ENCODE measurements around the gene LAP3. TPM values are rescaled to one million over a fixed set of nuclear protein-coding genes. Genes with fewer than 3 reads are reported as not detected.

Gene LAP3
- total RNA-seq, 4 donors from 2014 or later = 10.9 to 87.1 (median 50.8) TPM

DNA sequence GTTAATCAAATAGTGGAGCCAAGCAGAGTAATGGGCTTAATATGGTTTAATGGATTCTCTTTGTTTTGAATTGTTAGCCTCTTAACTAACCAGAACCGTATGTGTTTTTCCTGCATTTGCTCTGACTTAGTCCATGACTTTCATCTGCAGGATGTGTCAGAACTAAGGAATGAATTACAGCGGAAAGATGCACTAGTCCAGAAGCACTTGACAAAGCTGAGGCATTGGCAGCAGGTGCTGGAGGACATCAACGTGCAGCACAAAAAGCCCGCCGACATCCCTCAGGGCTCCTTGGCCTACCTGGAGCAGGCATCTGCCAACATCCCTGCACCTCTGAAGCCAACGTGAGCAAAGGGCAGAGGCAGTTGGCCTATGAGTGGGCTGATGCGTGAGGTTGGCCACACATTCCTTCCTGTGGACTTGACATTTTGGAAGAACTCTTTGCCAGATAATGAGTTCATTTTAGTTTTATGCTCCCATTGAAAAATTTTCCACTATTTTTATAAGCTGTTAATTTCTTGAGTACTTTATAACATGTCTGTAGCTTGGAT lies 46.5 kb downstream of the LAP3 start:
- H3K4me1 ChIP-seq = no peaks in the 10 kb centered on the region
- no peaks in the 10 kb centered on the region for H3K27me3 ChIP-seq
- no peaks in the 10 kb centered on the region for H3K36me3 ChIP-seq
- no peaks in the 10 kb centered on the region for H3K9me3 ChIP-seq
- H3K4me3 ChIP-seq = no peak overlapping the region
- intact Hi-C loops (cut with DNase I; ENCODE audit: low total_unique reads) = no loop called here
- TF ChIP-seq, protein P1, sequence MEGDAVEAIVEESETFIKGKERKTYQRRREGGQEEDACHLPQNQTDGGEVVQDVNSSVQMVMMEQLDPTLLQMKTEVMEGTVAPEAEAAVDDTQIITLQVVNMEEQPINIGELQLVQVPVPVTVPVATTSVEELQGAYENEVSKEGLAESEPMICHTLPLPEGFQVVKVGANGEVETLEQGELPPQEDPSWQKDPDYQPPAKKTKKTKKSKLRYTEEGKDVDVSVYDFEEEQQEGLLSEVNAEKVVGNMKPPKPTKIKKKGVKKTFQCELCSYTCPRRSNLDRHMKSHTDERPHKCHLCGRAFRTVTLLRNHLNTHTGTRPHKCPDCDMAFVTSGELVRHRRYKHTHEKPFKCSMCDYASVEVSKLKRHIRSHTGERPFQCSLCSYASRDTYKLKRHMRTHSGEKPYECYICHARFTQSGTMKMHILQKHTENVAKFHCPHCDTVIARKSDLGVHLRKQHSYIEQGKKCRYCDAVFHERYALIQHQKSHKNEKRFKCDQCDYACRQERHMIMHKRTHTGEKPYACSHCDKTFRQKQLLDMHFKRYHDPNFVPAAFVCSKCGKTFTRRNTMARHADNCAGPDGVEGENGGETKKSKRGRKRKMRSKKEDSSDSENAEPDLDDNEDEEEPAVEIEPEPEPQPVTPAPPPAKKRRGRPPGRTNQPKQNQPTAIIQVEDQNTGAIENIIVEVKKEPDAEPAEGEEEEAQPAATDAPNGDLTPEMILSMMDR (IDR thresholded peaks at IDR 0.05) = no peak
- TF ChIP-seq POLR2A (IDR thresholded peaks at IDR 0.05) = no peak
- H3K27ac ChIP-seq = no peak overlapping the region
- DNase-seq = no peak

DNA sequence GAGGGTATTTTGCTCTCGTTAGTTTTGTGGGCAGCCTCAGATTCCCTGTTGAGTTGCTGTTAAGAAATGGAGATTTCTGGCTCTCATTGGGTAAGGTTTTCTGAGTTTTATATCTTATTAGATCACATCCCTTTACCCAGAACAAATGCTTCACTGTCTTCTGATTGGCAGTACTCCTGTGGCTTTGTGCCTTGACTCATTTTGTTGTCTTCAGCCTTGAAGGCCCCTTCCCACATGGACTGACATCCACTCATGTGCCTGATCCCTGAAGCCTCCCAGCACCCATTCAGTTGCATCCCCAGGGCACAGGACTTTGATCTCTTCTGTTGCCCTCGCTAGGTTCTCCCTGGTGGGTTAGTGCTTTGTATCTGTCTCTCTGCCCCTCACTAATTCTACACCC lies 47.8 kb downstream of the LAP3 start:
- Histone ChIP-seq H3K4me3 (no peak overlapping the region), H3K4me1 (no peaks in the 10 kb centered on the region), H3K27ac (no peak overlapping the region), H3K36me3 (no peaks in the 10 kb centered on the region), H3K27me3 (no peaks in the 10 kb centered on the region), H3K9me3 (no peaks in the 10 kb centered on the region)
- TF ChIP-seq POLR2A (IDR thresholded peaks at IDR 0.05) = no peak
- TF ChIP-seq, protein P1 (IDR thresholded peaks at IDR 0.05) = no peak
- no peak for DNase-seq
- intact Hi-C loops (cut with DNase I; ENCODE audit: low total_unique reads) = no loop called here

DNA sequence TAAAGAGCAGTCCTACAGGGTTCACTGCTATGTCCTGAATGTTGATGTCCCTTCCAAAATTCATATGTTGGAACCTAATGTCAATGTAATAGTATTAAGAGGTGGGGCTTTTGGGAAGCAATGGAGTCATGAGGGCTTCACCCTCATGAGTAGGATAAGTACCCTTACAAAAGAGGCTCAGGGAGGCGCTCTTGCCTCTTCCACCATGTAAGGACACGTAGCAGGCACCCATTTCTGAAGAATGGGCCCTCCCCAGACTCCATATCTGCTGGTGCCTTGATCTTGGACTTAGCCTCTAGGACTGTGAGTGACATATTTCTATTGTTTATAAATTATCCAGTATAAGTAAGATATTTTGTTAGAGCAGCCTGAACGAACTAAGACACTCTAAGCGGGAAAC lies 53.2 kb downstream of the LAP3 start:
- Histone ChIP-seq H3K36me3 (no peaks in the 10 kb centered on the region), H3K9me3 (no peaks in the 10 kb centered on the region), H3K27me3 (no peaks in the 10 kb centered on the region), H3K4me1 (no peaks in the 10 kb centered on the region), H3K4me3 (no peak overlapping the region), H3K27ac (no peak overlapping the region)
- intact Hi-C loops (cut with DNase I; ENCODE audit: low total_unique reads) = loop anchor here (10.0 kb wide), 1 partner anchor 75 kb away; no protein-coding TSS in a partner anchor
- TF ChIP-seq POLR2A (IDR thresholded peaks at IDR 0.05) = no peak
- TF ChIP-seq, protein P1 (IDR thresholded peaks at IDR 0.05) = no peak
- DNase-seq = no peak

DNA sequence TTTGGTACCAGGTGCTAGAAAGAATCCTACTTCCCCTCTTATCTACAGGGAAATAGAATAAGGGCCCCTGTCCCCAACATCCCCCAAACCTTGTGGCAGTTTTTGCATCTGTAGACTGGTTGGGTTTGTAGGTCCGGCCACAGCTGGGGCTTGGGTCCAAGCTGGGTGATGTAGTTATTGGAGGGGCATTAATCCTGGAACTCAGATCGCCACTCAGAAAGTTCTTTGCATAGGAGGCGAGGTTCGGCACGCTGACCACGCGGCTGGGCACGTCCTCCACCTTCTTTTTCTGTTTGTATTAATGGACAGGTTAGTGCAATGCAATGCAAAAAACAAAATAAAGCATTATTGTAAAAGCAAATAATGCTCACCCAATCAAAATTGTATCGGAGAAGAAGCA lies 56.6 kb downstream of the LAP3 start:
- Histone ChIP-seq H3K27ac (no peak overlapping the region), H3K36me3 (no peaks in the 10 kb centered on the region), H3K27me3 (no peaks in the 10 kb centered on the region), H3K4me1 (no peaks in the 10 kb centered on the region), H3K9me3 (no peaks in the 10 kb centered on the region), H3K4me3 (no peak overlapping the region)
- intact Hi-C loops (cut with DNase I; ENCODE audit: low total_unique reads) = loop anchor here (10.0 kb wide), 1 partner anchor 79 kb away; no protein-coding TSS in a partner anchor
- no peak for TF ChIP-seq POLR2A (IDR thresholded peaks at IDR 0.05)
- no peak for DNase-seq

DNA sequence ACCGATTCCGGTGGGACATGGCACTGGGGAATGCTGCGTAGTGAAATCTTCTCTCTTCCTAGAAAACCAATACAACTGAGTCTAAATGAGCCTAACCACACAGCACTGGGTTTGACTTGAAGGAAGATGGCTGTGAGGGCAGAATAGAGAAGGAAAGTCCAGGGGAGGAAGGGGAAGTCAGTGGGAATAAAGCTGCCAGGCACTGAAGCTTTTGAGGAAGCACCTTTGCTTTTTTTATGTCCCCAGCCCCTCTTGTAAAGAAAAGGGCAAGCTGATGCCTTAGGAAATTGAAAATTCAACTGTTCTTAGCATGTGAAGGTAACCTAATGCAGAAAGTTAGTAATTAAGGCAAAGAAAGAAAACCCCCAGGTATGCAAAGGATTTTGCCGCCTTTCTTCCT lies 58.1 kb downstream of the LAP3 start:
- Histone ChIP-seq H3K4me3 (no peak overlapping the region), H3K4me1 (no peaks in the 10 kb centered on the region), H3K36me3 (no peaks in the 10 kb centered on the region), H3K27ac (no peak overlapping the region), H3K27me3 (no peaks in the 10 kb centered on the region), H3K9me3 (no peaks in the 10 kb centered on the region)
- no peak for DNase-seq
- intact Hi-C loops (cut with DNase I; ENCODE audit: low total_unique reads) = loop anchor here (10.0 kb wide), 1 partner anchor 80 kb away; no protein-coding TSS in a partner anchor
- TF ChIP-seq POLR2A (IDR thresholded peaks at IDR 0.05) = no peak
- TF ChIP-seq, protein P1 (IDR thresholded peaks at IDR 0.05) = no peak

DNA sequence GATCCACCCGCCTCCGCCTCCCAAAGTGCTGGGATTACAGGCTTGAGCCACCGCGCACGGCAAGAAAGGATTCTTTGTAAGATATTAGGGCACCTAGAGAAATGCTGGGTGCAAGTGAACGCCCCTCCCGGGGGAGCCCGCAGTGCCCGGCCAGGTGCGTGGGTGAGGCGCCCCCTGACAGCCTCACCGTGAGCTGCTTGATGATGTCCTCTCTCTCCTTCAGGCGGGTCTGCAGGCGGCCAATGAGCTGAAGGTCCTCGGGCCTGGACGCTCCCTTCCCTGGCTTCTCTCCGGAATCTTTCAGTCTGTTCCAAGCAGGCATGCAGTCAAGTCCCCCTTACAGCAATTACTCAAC lies 59.3 kb downstream of the LAP3 start:
- H3K4me1 ChIP-seq = no peaks in the 10 kb centered on the region
- H3K36me3 ChIP-seq = no peaks in the 10 kb centered on the region
- no peaks in the 10 kb centered on the region for H3K9me3 ChIP-seq
- TF ChIP-seq POLR2A (IDR thresholded peaks at IDR 0.05) = no peak
- intact Hi-C loops (cut with DNase I; ENCODE audit: low total_unique reads) = loop anchor here (10.0 kb wide), 1 partner anchor 82 kb away; no protein-coding TSS in a partner anchor
- no peak overlapping the region for H3K27ac ChIP-seq
- H3K4me3 ChIP-seq = no peak overlapping the region
- no peaks in the 10 kb centered on the region for H3K27me3 ChIP-seq
- no peak for DNase-seq

All from uterus (tissue), 4 donors.